Measurements from ENCODE around the gene NDUFS3. TPM values are rescaled to one million over a fixed set of nuclear protein-coding genes. Genes with fewer than 3 reads are reported as not detected.

The NDUFS3 gene
- total and polyA plus RNA-seq, 2 donors: 136 to 137 TPM

GRCh38 chr11:47566149-47566698 is 12.7 kb upstream of the NDUFS3 start:
- WGBS: 15% methylated on average over 17 of the region's 17 CpGs
- Histone ChIP-seq H3K36me3 (ENCODE audit: control insufficient read depth in 2 of 2, insufficient read depth in 2 of 2, low read length in 1 of 2) (peaks cover 5 to 17% of the 10 kb centered on the region in 2 donors), H3K4me3 (ENCODE audit: low read length in 2 of 2) (peak overlapping the region; percentile 71 to 89), H3K9me3 (ENCODE audit: control insufficient read depth in 2 of 2, insufficient read depth in 1 of 2, low read length in 1 of 2) (no peaks in the 10 kb centered on the region), H3K27ac (ENCODE audit: low read depth in 1 of 2, low read length in 1 of 2) (no peak overlapping the region), H3K4me1 (ENCODE audit: control insufficient read depth in 2 of 2, insufficient read depth in 2 of 2, low read length in 2 of 2) (peaks cover 6 to 12% of the 10 kb centered on the region in 2 donors), H3K27me3 (ENCODE audit: control insufficient read depth in 2 of 2, insufficient read depth in 1 of 2, low read length in 1 of 2) (no peaks in the 10 kb centered on the region)
- no peak for DNase-seq (ENCODE audit: low read depth in 6 of 9, low spot score in 9 of 9)

GRCh38 chr11:47569646-47570045 is 9.2 kb upstream of the NDUFS3 start:
- Histone ChIP-seq H3K27me3 (ENCODE audit: control insufficient read depth in 2 of 2, insufficient read depth in 1 of 2, low read length in 1 of 2) (no peaks in the 10 kb centered on the region), H3K4me1 (ENCODE audit: control insufficient read depth in 2 of 2, insufficient read depth in 2 of 2, low read length in 2 of 2) (peaks cover 5 to 12% of the 10 kb centered on the region in 2 donors), H3K36me3 (ENCODE audit: control insufficient read depth in 2 of 2, insufficient read depth in 2 of 2, low read length in 1 of 2) (peaks cover 23 to 49% of the 10 kb centered on the region in 2 donors), H3K27ac (ENCODE audit: low read depth in 1 of 2, low read length in 1 of 2) (no peak overlapping the region), H3K9me3 (ENCODE audit: control insufficient read depth in 2 of 2, insufficient read depth in 1 of 2, low read length in 1 of 2) (no peaks in the 10 kb centered on the region), H3K4me3 (ENCODE audit: low read length in 2 of 2) (no peak overlapping the region)
- no peak for DNase-seq (ENCODE audit: low read depth in 6 of 9, low spot score in 9 of 9)
- WGBS: 99% methylated on average over 7 of the region's 7 CpGs

GRCh38 chr11:47570651-47571356 is 8.1 kb upstream of the NDUFS3 start:
- H3K27me3 ChIP-seq (ENCODE audit: control insufficient read depth in 2 of 2, insufficient read depth in 1 of 2, low read length in 1 of 2): no peaks in the 10 kb centered on the region
- H3K9me3 ChIP-seq (ENCODE audit: control insufficient read depth in 2 of 2, insufficient read depth in 1 of 2, low read length in 1 of 2): no peaks in the 10 kb centered on the region
- 97% methylated on average over 3 of the region's 3 CpGs for WGBS
- H3K27ac ChIP-seq (ENCODE audit: low read depth in 1 of 2, low read length in 1 of 2): no peak overlapping the region
- no peak overlapping the region for H3K4me3 ChIP-seq (ENCODE audit: low read length in 2 of 2)
- H3K36me3 ChIP-seq (ENCODE audit: control insufficient read depth in 2 of 2, insufficient read depth in 2 of 2, low read length in 1 of 2): peaks cover 26 to 54% of the 10 kb centered on the region in 2 donors
- DNase-seq (ENCODE audit: low read depth in 6 of 9, low spot score in 9 of 9): no peak
- H3K4me1 ChIP-seq (ENCODE audit: control insufficient read depth in 2 of 2, insufficient read depth in 2 of 2, low read length in 2 of 2): peaks cover 0 to 6% of the 10 kb centered on the region in 2 donors

- over 99% methylated on average over 4 of the region's 4 CpGs for WGBS
- no peak overlapping the region for H3K27ac ChIP-seq (ENCODE audit: low read depth in 1 of 2, low read length in 1 of 2)
- DNase-seq (ENCODE audit: low read depth in 6 of 9, low spot score in 9 of 9): no peak
Measured at GRCh38 chr11:47571357-47571729, 7.5 kb upstream of the NDUFS3 start.

GRCh38 chr11:47571895-47572294 is 7.0 kb upstream of the NDUFS3 start:
- Histone ChIP-seq H3K4me3 (ENCODE audit: low read length in 2 of 2) (no peak overlapping the region), H3K27ac (ENCODE audit: low read depth in 1 of 2, low read length in 1 of 2) (no peak overlapping the region), H3K36me3 (ENCODE audit: control insufficient read depth in 2 of 2, insufficient read depth in 2 of 2, low read length in 1 of 2) (peaks cover 26 to 54% of the 10 kb centered on the region in 2 donors), H3K27me3 (ENCODE audit: control insufficient read depth in 2 of 2, insufficient read depth in 1 of 2, low read length in 1 of 2) (no peaks in the 10 kb centered on the region), H3K9me3 (ENCODE audit: control insufficient read depth in 2 of 2, insufficient read depth in 1 of 2, low read length in 1 of 2) (no peaks in the 10 kb centered on the region), H3K4me1 (ENCODE audit: control insufficient read depth in 2 of 2, insufficient read depth in 2 of 2, low read length in 2 of 2) (no peaks in the 10 kb centered on the region)
- no peak for DNase-seq (ENCODE audit: low read depth in 6 of 9, low spot score in 9 of 9)
- 90% methylated on average over 1 of the region's 1 CpG for WGBS

More at GRCh38 chr11:47571357-47571729, 7.5 kb upstream of the NDUFS3 start:
- no peaks in the 10 kb centered on the region for H3K27me3 ChIP-seq (ENCODE audit: control insufficient read depth in 2 of 2, insufficient read depth in 1 of 2, low read length in 1 of 2)
- no peaks in the 10 kb centered on the region for H3K9me3 ChIP-seq (ENCODE audit: control insufficient read depth in 2 of 2, insufficient read depth in 1 of 2, low read length in 1 of 2)
- H3K4me3 ChIP-seq (ENCODE audit: low read length in 2 of 2): no peak overlapping the region
- peaks cover 26 to 54% of the 10 kb centered on the region in 2 donors for H3K36me3 ChIP-seq (ENCODE audit: control insufficient read depth in 2 of 2, insufficient read depth in 2 of 2, low read length in 1 of 2)
- H3K4me1 ChIP-seq (ENCODE audit: control insufficient read depth in 2 of 2, insufficient read depth in 2 of 2, low read length in 2 of 2): peaks cover 0 to under 1% of the 10 kb centered on the region in 2 donors

- H3K9me3 ChIP-seq (ENCODE audit: control insufficient read depth in 2 of 2, insufficient read depth in 1 of 2, low read length in 1 of 2): no peaks in the 10 kb centered on the region
- peaks cover 26 to 60% of the 10 kb centered on the region in 2 donors for H3K36me3 ChIP-seq (ENCODE audit: control insufficient read depth in 2 of 2, insufficient read depth in 2 of 2, low read length in 1 of 2)
- no peak for DNase-seq (ENCODE audit: low read depth in 6 of 9, low spot score in 9 of 9)
- no peak overlapping the region for H3K27ac ChIP-seq (ENCODE audit: low read depth in 1 of 2, low read length in 1 of 2)
- no peak overlapping the region for H3K4me3 ChIP-seq (ENCODE audit: low read length in 2 of 2)
- no peaks in the 10 kb centered on the region for H3K27me3 ChIP-seq (ENCODE audit: control insufficient read depth in 2 of 2, insufficient read depth in 1 of 2, low read length in 1 of 2)
- H3K4me1 ChIP-seq (ENCODE audit: control insufficient read depth in 2 of 2, insufficient read depth in 2 of 2, low read length in 2 of 2): peaks cover under 1 to 4% of the 10 kb centered on the region in 2 donors
- WGBS: 90% methylated on average over 8 of the region's 8 CpGs
Measured at GRCh38 chr11:47572715-47573255, 6.1 kb upstream of the NDUFS3 start.

- Histone ChIP-seq H3K4me3 (ENCODE audit: low read length in 2 of 2) (no peak overlapping the region), H3K9me3 (ENCODE audit: control insufficient read depth in 2 of 2, insufficient read depth in 1 of 2, low read length in 1 of 2) (no peaks in the 10 kb centered on the region), H3K27me3 (ENCODE audit: control insufficient read depth in 2 of 2, insufficient read depth in 1 of 2, low read length in 1 of 2) (no peaks in the 10 kb centered on the region), H3K36me3 (ENCODE audit: control insufficient read depth in 2 of 2, insufficient read depth in 2 of 2, low read length in 1 of 2) (peaks cover 26 to 60% of the 10 kb centered on the region in 2 donors), H3K27ac (ENCODE audit: low read depth in 1 of 2, low read length in 1 of 2) (no peak overlapping the region), H3K4me1 (ENCODE audit: control insufficient read depth in 2 of 2, insufficient read depth in 2 of 2, low read length in 2 of 2) (peaks cover 6 to 10% of the 10 kb centered on the region in 2 donors)
- no peak for DNase-seq (ENCODE audit: low read depth in 6 of 9, low spot score in 9 of 9)
- WGBS: 98% methylated on average over 11 of the region's 11 CpGs
Measured at GRCh38 chr11:47573321-47573720, 5.6 kb upstream of the NDUFS3 start.

GRCh38 chr11:47577460-47578041 is 1.3 kb upstream of the NDUFS3 start:
- no peaks in the 10 kb centered on the region for H3K27me3 ChIP-seq (ENCODE audit: control insufficient read depth in 2 of 2, insufficient read depth in 1 of 2, low read length in 1 of 2)
- WGBS: 93% methylated on average over 13 of the region's 13 CpGs
- peaks cover 36 to 51% of the 10 kb centered on the region in 2 donors for H3K36me3 ChIP-seq (ENCODE audit: control insufficient read depth in 2 of 2, insufficient read depth in 2 of 2, low read length in 1 of 2)
- peaks cover 12 to 23% of the 10 kb centered on the region in 2 donors for H3K4me1 ChIP-seq (ENCODE audit: control insufficient read depth in 2 of 2, insufficient read depth in 2 of 2, low read length in 2 of 2)
- no peak overlapping the region for H3K4me3 ChIP-seq (ENCODE audit: low read length in 2 of 2)
- H3K27ac ChIP-seq (ENCODE audit: low read depth in 1 of 2, low read length in 1 of 2): no peak overlapping the region
- H3K9me3 ChIP-seq (ENCODE audit: control insufficient read depth in 2 of 2, insufficient read depth in 1 of 2, low read length in 1 of 2): no peaks in the 10 kb centered on the region
- no peak for DNase-seq (ENCODE audit: low read depth in 6 of 9, low spot score in 9 of 9)

- peaks cover 6 to 12% of the 10 kb centered on the region in 2 donors for H3K4me1 ChIP-seq (ENCODE audit: control insufficient read depth in 2 of 2, insufficient read depth in 2 of 2, low read length in 2 of 2)
- H3K36me3 ChIP-seq (ENCODE audit: control insufficient read depth in 2 of 2, insufficient read depth in 2 of 2, low read length in 1 of 2): peaks cover 48 to 55% of the 10 kb centered on the region in 2 donors
- no peak for DNase-seq (ENCODE audit: low read depth in 6 of 9, low spot score in 9 of 9)
- H3K27me3 ChIP-seq (ENCODE audit: control insufficient read depth in 2 of 2, insufficient read depth in 1 of 2, low read length in 1 of 2): no peaks in the 10 kb centered on the region
- WGBS: 97% methylated on average over 5 of the region's 5 CpGs
- no peak overlapping the region for H3K4me3 ChIP-seq (ENCODE audit: low read length in 2 of 2)
- no peaks in the 10 kb centered on the region for H3K9me3 ChIP-seq (ENCODE audit: control insufficient read depth in 2 of 2, insufficient read depth in 1 of 2, low read length in 1 of 2)
- no peak overlapping the region for H3K27ac ChIP-seq (ENCODE audit: low read depth in 1 of 2, low read length in 1 of 2)
Measured at GRCh38 chr11:47583844-47584243, 5.0 kb downstream of the NDUFS3 start.

Data from thymus (tissue), 11 donors.